WTC11 (cell line): ENCODE data around the gene NUP210. TPM values are rescaled to one million over a fixed set of nuclear protein-coding genes. Genes with fewer than 3 reads are reported as not detected.

Source experiments
- ATAC-seq: fragments of 200-7000 bp; cut with Tn5 transposase; 2 replicates; pipeline ENCODE4 v1.10.0; 2021; ENCODE audit warnings: mild to moderate bottlenecking, moderate library complexity
- CTCF ChIA-PET: fragments of 300-600 bp; sonication (Branson Sonifier 250); formaldehyde crosslinking; loops from one replicate; lab custom pipeline; 2021; ENCODE audit warnings: antibody characterized with exemption; lab: Charles Lee
- POLR2A ChIA-PET: fragments of 350-600 bp; sonication (Branson Sonifier 250); formaldehyde crosslinking; loops from one replicate; lab custom pipeline; 2021; ENCODE audit warnings: antibody characterized with exemption; lab: Charles Lee
- DNase-seq: peaks from one replicate; pipeline ENCODE4 v3.0.0; 2021; ENCODE audit warnings: low spot score
- H3K27ac Mint-ChIP-seq: 2 replicates; pipeline ENCODE4 v1.8.0; 2021; ENCODE audit warnings: mixed read lengths
- H3K27me3 Mint-ChIP-seq: 2 replicates; pipeline ENCODE4 v1.8.0; 2021; ENCODE audit warnings: low read depth, mild to moderate bottlenecking, moderate library complexity, mixed read lengths
- H3K36me3 Mint-ChIP-seq: 2 replicates; pipeline ENCODE4 v1.8.0; 2021; ENCODE audit warnings: mixed read lengths
- H3K4me1 Mint-ChIP-seq: 2 replicates; pipeline ENCODE4 v1.8.0; 2022; ENCODE audit warnings: mixed read lengths
- H3K4me3 Mint-ChIP-seq: 2 replicates; pipeline ENCODE4 v1.8.0; 2021; ENCODE audit warnings: mild to moderate bottlenecking, moderate library complexity, mixed read lengths
- H3K9me3 Mint-ChIP-seq: 2 replicates; pipeline ENCODE4 v1.8.0; 2021; ENCODE audit warnings: mixed read lengths
- AFF4 ChIP-seq: sonication (generic); formaldehyde crosslinking; IDR thresholded peaks from 2 replicates; pipeline ENCODE4 v1.8.1; 2023; ENCODE audit warnings: mild to moderate bottlenecking, missing genetic modification reagents, borderline replicate concordance
- ATF1 ChIP-seq: sonication (generic); formaldehyde crosslinking; IDR thresholded peaks from 2 replicates; pipeline ENCODE4 v1.8.1; 2023; ENCODE audit warnings: mild to moderate bottlenecking, moderate library complexity, missing genetic modification reagents
- ATF3 ChIP-seq: sonication (generic); formaldehyde crosslinking; conservative IDR thresholded peaks from 2 replicates; pipeline ENCODE4 v1.8.1; 2022; ENCODE audit warnings: mild to moderate bottlenecking, missing genetic modification reagents
- ATF6 ChIP-seq: sonication (generic); formaldehyde crosslinking; IDR thresholded peaks from 2 replicates; pipeline ENCODE4 v1.8.1; 2023; ENCODE audit warnings: mild to moderate bottlenecking, missing genetic modification reagents
- E2F1 ChIP-seq: sonication (generic); formaldehyde crosslinking; IDR thresholded peaks from 2 replicates; pipeline ENCODE4 v1.8.0; 2022; ENCODE audit warnings: mild to moderate bottlenecking, missing genetic modification reagents
- ERG ChIP-seq: fragments of 250-450 bp; sonication (Bioruptor Pico); IDR thresholded peaks from 2 replicates; pipeline ENCODE4 v1.8.0; 2021; ENCODE audit warnings: mild to moderate bottlenecking
- GRHL2 ChIP-seq: fragments of 250-450 bp; sonication (Bioruptor Pico); IDR thresholded peaks from 2 replicates; pipeline ENCODE4 v1.8.0; 2022; ENCODE audit warnings: mild to moderate bottlenecking, moderate library complexity; ENCODE audit not compliant: insufficient replicate concordance, severe bottlenecking
- NFATC4 ChIP-seq: fragments of 250-450 bp; sonication (Bioruptor Pico); IDR thresholded peaks from 2 replicates; pipeline ENCODE4 v1.9.0; 2021; ENCODE audit warnings: mild to moderate bottlenecking
- NR3C1 ChIP-seq: sonication (generic); formaldehyde crosslinking; conservative IDR thresholded peaks from 2 replicates; pipeline ENCODE4 v1.8.1; 2023; ENCODE audit warnings: low read depth, mild to moderate bottlenecking, missing genetic modification reagents
- SP1 ChIP-seq: sonication (generic); formaldehyde crosslinking; conservative IDR thresholded peaks from 2 replicates; pipeline ENCODE4 v1.8.1; 2022; ENCODE audit warnings: missing genetic modification reagents
- TEAD4 ChIP-seq: sonication (generic); formaldehyde crosslinking; IDR thresholded peaks from 2 replicates; pipeline ENCODE4 v1.8.0; 2022; ENCODE audit warnings: mild to moderate bottlenecking, missing genetic modification reagents
- TP53 ChIP-seq: sonication (generic); formaldehyde crosslinking; IDR thresholded peaks from 2 replicates; pipeline ENCODE4 v1.8.1; 2023; ENCODE audit warnings: mild to moderate bottlenecking, missing genetic modification reagents
- USF1 ChIP-seq: sonication (generic); formaldehyde crosslinking; IDR thresholded peaks from 2 replicates; pipeline ENCODE4 v1.8.0; 2022; ENCODE audit warnings: mild to moderate bottlenecking, missing genetic modification reagents
- USF2 ChIP-seq: sonication (generic); formaldehyde crosslinking; IDR thresholded peaks from 2 replicates; pipeline ENCODE4 v1.8.1; 2023; ENCODE audit warnings: mild to moderate bottlenecking, missing genetic modification reagents, moderate library complexity
- ZBTB43 ChIP-seq: sonication (generic); formaldehyde crosslinking; IDR thresholded peaks from 2 replicates; pipeline ENCODE4 v1.8.1; 2023; ENCODE audit warnings: mild to moderate bottlenecking, missing genetic modification reagents
- ZNF219 ChIP-seq: sonication (generic); formaldehyde crosslinking; IDR thresholded peaks from 2 replicates; pipeline ENCODE4 v1.8.0; 2023; ENCODE audit warnings: missing genetic modification reagents, mild to moderate bottlenecking, borderline replicate concordance
- ZNF263 ChIP-seq: sonication (generic); formaldehyde crosslinking; IDR thresholded peaks from 2 replicates; pipeline ENCODE4 v1.8.1; 2022; ENCODE audit warnings: low read depth, mild to moderate bottlenecking, moderate library complexity, missing genetic modification reagents
- ZNF281 ChIP-seq: sonication (generic); formaldehyde crosslinking; IDR thresholded peaks from 2 replicates; pipeline ENCODE4 v1.8.0; 2023; ENCODE audit warnings: mild to moderate bottlenecking, missing genetic modification reagents
- ZNF423 ChIP-seq: fragments of 250-450 bp; sonication (Bioruptor Pico); IDR thresholded peaks from 2 replicates; pipeline ENCODE4 v2.1.2; 2022; ENCODE audit warnings: mild to moderate bottlenecking, moderate library complexity
- ZSCAN18 ChIP-seq: fragments of 250-450 bp; sonication (Bioruptor Pico); IDR thresholded peaks from 2 replicates; pipeline ENCODE4 v2.1.2; 2022; ENCODE audit warnings: mild to moderate bottlenecking, moderate library complexity
- total RNA-seq: library from RNA; stranded (reverse); gene quantifications from 3 replicates; pipeline ENCODE4 v1.2.3, GENCODE V29; 2021

NUP210 gene
- total RNA-seq, 1 experiment from 2014 or later = 59.2 TPM

- TF ChIP-seq USF2 (CRISPR knock-in tag) (no peak), AFF4 (CRISPR knock-in tag) (no peak), ZSCAN18 (no peak), ERG (CRISPR knock-in tag) (no peak), ATF1 (no peak), TP53 (CRISPR knock-in tag) (no peak), ZNF423 (CRISPR knock-in tag) (no peak)
- TF ChIP-seq, all 79 proteins: peak for 0
Measured at GRCh38 chr3:13274125-13274524, 146.0 kb downstream of the NUP210 start (continued).

- peak; percentile 7 for DNase-seq
- Mint-ChIP-seq H3K4me1 (peaks cover 22% of the 10 kb centered on the region), H3K4me3 (no peak overlapping the region), H3K9me3 (peaks cover 11% of the 10 kb centered on the region; the same call in 1 of the 2 replicates), H3K27me3 (no peaks in the 10 kb centered on the region), H3K27ac (no peak overlapping the region), H3K36me3 (peaks cover 8% of the 10 kb centered on the region)
- CTCF ChIA-PET = no interaction called here
- POLR2A ChIA-PET = no interaction called here
- no peak for ATAC-seq
- TF ChIP-seq ZNF281 (CRISPR knock-in tag) = no peak
- no peak for TF ChIP-seq NR3C1 (CRISPR knock-in tag)
- TF ChIP-seq GRHL2 (CRISPR knock-in tag) = no peak
- no peak for TF ChIP-seq ATF6 (CRISPR knock-in tag)
- no peak for TF ChIP-seq TEAD4
- no peak for TF ChIP-seq ZNF423 (CRISPR knock-in tag)
- TF ChIP-seq ZBTB43 (CRISPR knock-in tag) = no peak
- TF ChIP-seq ZNF263 = no peak
- no peak for TF ChIP-seq ATF1
- TF ChIP-seq ZNF219 (CRISPR knock-in tag) = no peak
- no peak for TF ChIP-seq ATF3 (CRISPR knock-in tag)
- TF ChIP-seq E2F1 (CRISPR knock-in tag) = no peak
- no peak for TF ChIP-seq USF1 (CRISPR knock-in tag)
- TF ChIP-seq NFATC4 (CRISPR knock-in tag) = no peak
- TF ChIP-seq SP1 (CRISPR knock-in tag) = no peak
Measured at GRCh38 chr3:13273604-13274105, 146.5 kb downstream of the NUP210 start.
